GM18519 (cell line): ENCODE data around the gene STOML1.

Experiments
- ATAC-seq: cut with Tn5 transposase; IDR thresholded peaks from one replicate; pipeline ENCODE4 v1.9.1; 2021; ENCODE audit warnings: mild to moderate bottlenecking, moderate library complexity; ENCODE audit not compliant: unreplicated experiment, low FRiP score

STOML1 gene

GRCh38 chr15:74022706-74023470 is 30.8 kb upstream of the STOML1 start:
- ATAC-seq, result no peak

- ATAC-seq, result no peak
These were observed 27.6 kb upstream of the STOML1 start for GRCh38 chr15:74019734-74020133.

- ATAC-seq, result no peak
These were observed 21.3 kb upstream of the STOML1 start for GRCh38 chr15:74013374-74013894.

GRCh38 chr15:74011610-74012009 is 19.5 kb upstream of the STOML1 start:
- ATAC-seq, result no peak

DNA sequence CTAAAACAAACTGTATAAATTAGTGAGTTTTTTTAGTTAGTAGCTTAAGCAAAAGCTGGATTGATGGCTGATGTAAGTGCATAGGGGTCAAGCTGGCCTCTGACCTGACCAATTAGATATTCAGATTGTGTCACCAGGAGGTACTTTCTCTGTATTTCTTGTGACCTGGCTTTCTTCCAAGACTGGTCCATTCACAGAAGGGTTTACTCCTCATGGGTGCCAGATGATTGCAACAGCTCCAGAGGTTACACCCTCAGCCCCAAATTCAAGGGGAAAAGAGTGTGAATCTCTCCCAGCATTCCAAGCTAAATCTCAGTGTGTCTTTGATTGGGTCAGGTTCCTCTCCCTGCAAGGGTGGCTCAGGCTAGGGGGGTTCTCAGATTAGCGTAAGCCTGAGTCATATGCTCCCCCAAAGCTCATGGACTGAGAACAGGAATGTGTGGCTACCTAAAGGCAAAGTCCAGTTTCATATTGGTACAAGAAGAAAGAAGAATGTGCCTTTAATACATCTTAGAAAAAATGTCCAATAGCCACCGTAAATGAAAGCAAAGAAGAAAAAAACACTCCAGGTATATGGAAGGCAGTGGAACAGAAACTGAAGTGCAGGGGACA is 18.9 kb upstream of the STOML1 start:
- ATAC-seq, result no peak

- no peak for ATAC-seq
These were observed 16.8 kb upstream of the STOML1 start for GRCh38 chr15:74008901-74009300.

- no peak for ATAC-seq
These were observed 15.8 kb upstream of the STOML1 start for GRCh38 chr15:74007820-74008371.

GRCh38 chr15:74006774-74007639 is 14.9 kb upstream of the STOML1 start:
- no peak for ATAC-seq

GRCh38 chr15:73997986-73998385 is 5.9 kb upstream of the STOML1 start:
- no peak for ATAC-seq

DNA sequence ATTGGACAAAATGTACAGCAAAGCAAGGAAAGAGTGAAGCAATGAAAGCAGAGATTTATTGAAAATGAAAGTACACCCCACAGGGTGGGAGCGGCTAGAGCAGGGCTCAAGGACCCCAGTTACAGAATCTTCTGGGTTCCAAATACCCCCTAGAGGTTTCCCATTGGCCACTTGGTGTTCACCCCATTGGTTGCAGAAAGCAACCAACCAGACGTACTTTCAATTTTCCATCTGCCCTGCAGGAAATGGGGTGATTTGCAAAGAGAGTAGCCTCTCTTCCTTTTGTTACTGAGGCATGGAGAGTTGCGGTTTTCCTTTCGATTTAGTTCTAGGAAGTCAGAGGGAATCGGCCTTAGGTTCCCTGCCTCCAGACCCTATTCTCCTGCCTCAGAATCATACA is 4.8 kb upstream of the STOML1 start:
- ATAC-seq, result no peak

DNA sequence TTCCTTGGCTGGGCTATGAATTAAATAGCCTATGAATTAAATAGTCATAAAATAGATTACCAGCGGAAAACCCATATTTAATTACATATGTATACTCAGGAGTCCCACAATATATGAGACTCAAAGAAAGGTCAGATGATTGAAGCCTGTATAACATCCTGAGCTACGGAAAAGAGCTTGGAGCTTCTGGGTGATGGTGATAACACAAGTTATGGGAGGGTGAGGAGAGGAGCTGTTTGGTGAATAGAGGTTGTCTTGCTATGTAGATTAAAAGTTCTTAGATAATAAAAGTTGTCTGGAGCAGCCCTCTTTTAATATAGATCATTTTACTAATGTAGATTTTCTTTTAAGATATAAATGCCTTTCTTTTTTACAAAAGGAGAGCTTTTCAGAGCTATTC is 4.2 kb upstream of the STOML1 start:
- no peak for ATAC-seq

GRCh38 chr15:73994912-73995622 is 3.0 kb upstream of the STOML1 start:
- no peak for ATAC-seq

DNA sequence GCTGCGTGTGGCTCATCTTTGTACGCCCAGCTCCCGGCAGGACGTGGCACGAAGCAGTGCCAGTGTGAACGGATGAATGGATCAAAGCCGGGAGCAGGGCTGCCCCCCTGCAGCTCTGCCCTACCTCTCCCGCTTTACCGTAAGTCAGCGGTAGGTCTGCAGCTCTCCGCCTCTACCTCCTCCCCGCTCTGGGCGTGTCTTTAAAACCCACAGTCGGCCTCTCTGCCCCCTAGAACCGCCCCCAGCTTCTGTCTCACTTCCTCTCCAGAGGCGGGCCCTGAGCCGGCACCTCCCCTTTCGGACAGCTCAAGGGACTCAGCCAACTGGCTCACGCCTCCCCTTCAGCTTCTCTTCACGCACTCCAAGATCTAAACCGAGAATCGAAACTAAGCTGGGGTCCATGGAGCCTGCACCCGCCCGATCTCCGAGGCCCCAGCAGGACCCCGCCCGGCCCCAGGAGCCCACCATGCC is 2.4 kb upstream of the STOML1 start, which contains the start of gene PML:
Gene PML (plus strand): TSS at position 304 of the 471 bp plus-strand sequence. CDS start 97 bp downstream, at position 401.
- peak; percentile 34 for ATAC-seq

DNA sequence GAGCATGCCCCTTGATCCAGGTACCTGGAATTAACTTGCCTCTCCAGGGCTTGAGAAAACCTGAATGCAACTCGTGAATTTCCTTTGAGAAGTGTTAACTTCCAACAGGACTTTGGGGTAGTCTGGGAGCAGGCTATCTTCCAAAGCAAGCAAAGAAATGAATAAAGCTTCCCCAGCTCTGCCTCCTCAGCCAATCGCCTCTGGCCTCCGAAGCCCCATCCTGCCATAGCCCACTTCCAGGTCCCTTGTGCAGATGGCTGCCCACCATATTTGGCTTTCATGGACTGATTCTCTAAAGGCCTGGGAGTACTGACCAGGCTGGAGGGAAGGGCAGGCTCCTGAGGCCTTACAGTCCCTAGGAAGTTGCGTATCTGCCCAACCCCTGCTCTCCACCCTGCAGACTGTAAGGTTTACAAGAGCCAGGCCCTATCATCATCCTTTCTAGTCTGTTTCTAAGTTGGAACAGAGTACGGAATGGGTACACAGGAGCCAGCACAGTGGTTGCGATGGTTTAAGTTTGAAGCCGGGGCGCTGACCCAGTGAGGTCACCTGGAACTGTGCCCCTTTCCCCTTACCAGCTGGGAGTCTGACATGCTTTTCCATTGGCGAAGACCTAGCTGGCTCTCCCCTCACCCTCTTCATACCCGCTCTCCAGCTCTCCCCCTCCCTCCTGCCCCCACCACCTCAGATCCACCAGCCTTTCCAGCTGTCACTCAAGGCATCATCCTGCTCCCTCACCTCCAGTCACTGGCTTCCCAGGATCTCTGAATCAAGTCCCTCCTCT is 1.3 kb upstream of the STOML1 start:
- ATAC-seq, result no peak

DNA sequence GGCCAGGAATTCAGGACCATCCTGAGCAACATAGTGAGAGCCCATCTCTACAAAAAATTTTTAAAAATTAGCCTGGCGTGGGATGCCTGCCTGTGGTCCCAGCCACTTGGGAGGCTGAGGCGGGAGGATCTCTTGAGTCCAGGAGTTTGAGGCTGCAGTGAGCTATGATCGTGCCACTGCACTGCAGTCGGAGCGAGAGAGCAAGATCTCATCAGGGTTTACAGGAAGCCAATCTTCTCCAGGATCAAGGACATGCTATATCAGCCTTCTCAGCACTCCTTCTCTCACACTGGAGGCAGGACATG is 451 bp upstream of the STOML1 start:
- no peak for ATAC-seq

DNA sequence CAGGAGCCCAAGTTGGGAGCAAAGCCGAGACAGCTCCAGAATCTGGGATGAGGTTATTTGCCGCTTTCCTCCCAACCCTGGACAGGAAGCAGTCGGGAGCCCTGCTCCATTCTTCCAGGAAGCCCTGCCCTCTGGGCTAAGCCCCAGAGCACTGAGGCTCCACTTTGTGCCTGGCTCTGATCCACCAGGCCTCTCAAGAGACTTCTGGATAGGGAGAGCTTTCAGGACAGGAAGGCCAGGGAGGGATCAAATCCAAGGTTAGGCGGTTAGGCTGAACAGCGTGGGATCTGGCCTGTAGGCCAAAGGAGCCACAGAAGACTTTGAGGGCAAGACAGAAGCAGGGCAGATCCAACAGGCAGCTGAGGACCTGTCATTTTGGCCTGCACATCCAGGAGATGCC is 835 bp downstream of the STOML1 start:
- ATAC-seq, result no peak

DNA sequence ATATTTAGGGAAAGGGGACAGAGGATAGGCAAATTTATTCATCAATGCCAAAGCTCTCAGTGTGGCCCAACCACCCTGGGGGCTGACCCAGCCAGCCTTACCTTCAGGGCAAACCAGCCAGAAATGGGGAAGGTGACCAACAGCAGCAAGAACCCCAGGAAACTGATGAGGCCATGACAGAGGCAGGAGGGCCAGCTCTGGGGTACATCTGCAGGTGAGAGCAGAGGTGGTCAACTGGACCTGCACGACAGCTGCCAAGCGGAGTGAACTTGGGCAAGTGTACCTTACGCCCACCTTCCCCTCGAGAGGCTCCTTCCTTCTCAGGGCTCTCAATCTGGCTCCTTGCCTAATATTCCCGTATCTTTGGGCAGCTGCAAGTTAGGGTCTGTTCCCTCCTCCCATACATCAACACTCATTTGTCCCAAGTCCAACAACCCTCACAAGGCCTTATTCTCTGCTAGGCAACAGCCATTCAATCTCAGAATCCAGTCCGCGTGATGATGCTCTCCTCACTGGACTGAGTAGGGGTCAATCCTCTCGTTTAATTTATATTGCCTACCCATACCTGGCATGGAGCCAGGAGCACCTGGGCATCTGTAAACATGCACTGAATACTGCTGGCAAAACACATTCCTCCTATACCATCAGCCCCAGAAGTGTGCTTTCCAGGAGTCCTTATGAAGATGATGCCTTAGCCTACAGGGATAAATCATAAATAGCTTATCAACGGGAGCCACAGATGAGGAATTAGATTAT is 1.7 kb downstream of the STOML1 start:
- no peak for ATAC-seq

DNA sequence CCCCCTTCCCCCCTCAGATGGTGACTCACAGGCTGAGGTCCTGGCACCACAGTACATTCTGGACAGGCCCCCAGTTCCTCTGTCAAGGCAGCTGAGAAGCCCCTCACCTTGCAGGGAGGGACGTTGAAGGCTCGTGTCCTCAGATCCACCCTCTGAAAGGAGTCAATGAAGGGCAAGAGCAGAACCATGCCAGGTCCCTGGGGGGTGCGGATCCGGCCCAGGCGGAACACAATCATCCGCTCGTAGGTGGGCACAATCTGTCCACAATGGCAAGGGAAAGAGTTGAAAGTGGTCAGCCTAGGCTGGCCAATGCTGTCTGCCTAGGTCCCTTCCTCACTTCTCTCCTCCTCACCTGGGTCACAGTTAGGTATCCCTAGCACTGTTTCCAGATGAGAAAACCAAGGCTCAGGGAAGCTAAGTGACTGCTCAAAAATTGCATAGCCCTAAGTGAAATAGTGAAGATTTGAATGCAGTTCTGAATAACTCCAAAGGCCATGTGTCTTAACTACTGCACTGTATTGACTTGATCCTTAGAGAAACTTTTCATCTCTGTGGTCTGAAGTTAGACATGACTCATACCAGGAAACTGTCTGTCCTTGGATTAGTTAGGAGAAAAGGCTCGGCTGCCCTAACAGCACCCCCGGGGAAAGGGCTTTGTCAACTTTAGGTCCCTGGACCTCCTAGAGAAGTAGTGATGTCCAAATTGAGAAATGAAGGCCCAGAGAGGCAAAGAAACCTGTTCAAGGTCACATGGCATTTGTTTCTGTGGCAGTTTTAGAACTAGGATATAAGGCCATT is 2.9 kb downstream of the STOML1 start:
- no peak for ATAC-seq
